Breast epithelium (tissue), 4 donors: Measurements from ENCODE around the gene CCDC87. TPM values are rescaled to one million over a fixed set of nuclear protein-coding genes. Genes with fewer than 3 reads are reported as not detected.

Experiments
- DNase-seq, 2 donors: peaks; one replicate each; pipeline ENCODE4 v3.0.0-alpha.2; 2019; ENCODE audit warnings: low spot score in 2 of 2
- H3K27ac ChIP-seq, 2 donors: fragments of 200-600 bp; sonication (generic) in 1 of 2; one replicate each; pipeline ENCODE4 v1.5.1; 2016 to 2019; ENCODE audit warnings: mild to moderate bottlenecking in 1 of 2
- H3K27me3 ChIP-seq, 2 donors: fragments of 200-600 bp; sonication (generic) in 1 of 2; one replicate each; pipeline versions ENCODE4 v1.5.1 to v1.6.0; 2017 to 2019; ENCODE audit warnings: control low read depth in 1 of 2, mild to moderate bottlenecking in 1 of 2
- H3K36me3 ChIP-seq: fragments of 200-600 bp; one replicate; pipeline ENCODE4 v1.5.1; 2019
- H3K4me1 ChIP-seq, 2 donors: fragments of 200-600 bp; sonication (generic); one replicate each; pipeline ENCODE4 v1.5.1; 2016 to 2019; ENCODE audit warnings: control low read depth in 1 of 2
- H3K4me3 ChIP-seq, 3 donors: fragments of 200-600 bp; sonication (generic); 1 replicate in 2 of 3; 2 replicates in 1 of 3; pipeline ENCODE4 v1.5.1; 2016 to 2019; ENCODE audit warnings: mild to moderate bottlenecking in 3 of 3, moderate library complexity in 2 of 3
- H3K9me3 ChIP-seq, 2 donors: fragments of 200-600 bp; sonication (generic) in 1 of 2; one replicate each; pipeline ENCODE4 v1.5.1; 2016 to 2019; ENCODE audit warnings: control low read depth in 1 of 2
- CTCF ChIP-seq, 3 donors: fragments of 450-650 bp; IDR thresholded peaks; one replicate each; pipeline ENCODE4 v1.5.1; 2016 to 2017; ENCODE audit warnings: antibody characterized with exemption in 3 of 3, mild to moderate bottlenecking in 3 of 3, moderate library complexity in 3 of 3
- POLR2A ChIP-seq: fragments of 450-650 bp; IDR thresholded peaks from one replicate; pipeline ENCODE4 v1.6.1; 2016; ENCODE audit warnings: antibody characterized with exemption, mild to moderate bottlenecking, moderate library complexity
- POLR2AphosphoS5 ChIP-seq, 3 donors: sonication (generic); formaldehyde crosslinking; IDR thresholded peaks; one replicate each; pipeline ENCODE4 v1.6.1; 2017; ENCODE audit warnings: antibody characterized with exemption in 3 of 3
- intact Hi-C: fragments of 100-400 bp; cut with DNase I; formaldehyde crosslinking; loops from one replicate; pipeline ENCODE4 v1.15.1; 2023; ENCODE audit warnings: low total_unique reads
- total RNA-seq, 3 donors: library from RNA; depleted of rRNA; stranded (reverse); fragments of >200 nt; gene quantifications; one replicate each; pipeline ENCODE4 v1.1.0, GENCODE V29; 2016

The CCDC87 gene
- total RNA-seq, 3 donors from 2014 or later: 0.15 TPM; not detected in 2

- H3K4me3 ChIP-seq: no peak overlapping the region
- no peaks in the 10 kb centered on the region for H3K36me3 ChIP-seq
- no peaks in the 10 kb centered on the region for H3K27me3 ChIP-seq
- no peak overlapping the region for H3K27ac ChIP-seq
- H3K9me3 ChIP-seq: no peaks in the 10 kb centered on the region
- DNase-seq: no peak
- intact Hi-C loops: no loop called here
- TF ChIP-seq CTCF (IDR thresholded peaks at IDR 0.05) (no peak), POLR2A (no peak), POLR2AphosphoS5 (IDR thresholded peaks at IDR 0.05) (no peak)
- H3K4me1 ChIP-seq: no peaks in the 10 kb centered on the region
Observed at GRCh38 chr11:66580803-66581202, 12.1 kb downstream of the CCDC87 start.

GRCh38 chr11:66579017-66579606 lies 13.8 kb downstream of the CCDC87 start:
- no peaks in the 10 kb centered on the region for H3K9me3 ChIP-seq
- H3K4me3 ChIP-seq: peak overlapping the region in 1 of 3 donors; percentile 29
- no peaks in the 10 kb centered on the region for H3K27me3 ChIP-seq
- peak; percentile 54 to 77 for DNase-seq
- H3K4me1 ChIP-seq: no peaks in the 10 kb centered on the region
- TF ChIP-seq POLR2A (no peak), CTCF (IDR thresholded peaks at IDR 0.05) (peak; percentile 62 to 89 (median 79)), POLR2AphosphoS5 (IDR thresholded peaks at IDR 0.05) (peak in 1 of 3 donors; percentile 18)
- H3K36me3 ChIP-seq: no peaks in the 10 kb centered on the region
- H3K27ac ChIP-seq: no peak overlapping the region
- intact Hi-C loops: loop anchor here (10.0 kb wide), 1 partner anchor 106 kb away; no protein-coding TSS in a partner anchor

GRCh38 chr11:66570850-66571180 lies 22.0 kb downstream of the CCDC87 start:
- no peak overlapping the region for H3K27ac ChIP-seq
- H3K27me3 ChIP-seq: no peaks in the 10 kb centered on the region
- TF ChIP-seq POLR2A: no peak
- no peak for TF ChIP-seq POLR2AphosphoS5 (IDR thresholded peaks at IDR 0.05)
- TF ChIP-seq CTCF (IDR thresholded peaks at IDR 0.05): no peak
- DNase-seq: no peak
- intact Hi-C loops: loop anchor here (10.0 kb wide), 1 partner anchor 114 kb away; no protein-coding TSS in a partner anchor
- H3K36me3 ChIP-seq: no peaks in the 10 kb centered on the region
- no peak overlapping the region for H3K4me3 ChIP-seq
- H3K4me1 ChIP-seq: no peaks in the 10 kb centered on the region
- H3K9me3 ChIP-seq: no peaks in the 10 kb centered on the region

- Histone ChIP-seq H3K36me3 (no peaks in the 10 kb centered on the region), H3K27ac (no peak overlapping the region), H3K27me3 (no peaks in the 10 kb centered on the region), H3K4me3 (no peak overlapping the region), H3K9me3 (no peaks in the 10 kb centered on the region), H3K4me1 (no peaks in the 10 kb centered on the region)
- intact Hi-C loops: loop anchor here (10.0 kb wide), 1 partner anchor 115 kb away; no protein-coding TSS in a partner anchor
- no peak for TF ChIP-seq POLR2AphosphoS5 (IDR thresholded peaks at IDR 0.05)
- DNase-seq: no peak
Observed at GRCh38 chr11:66570079-66570849, 22.6 kb downstream of the CCDC87 start.

- Histone ChIP-seq H3K4me1 (no peaks in the 10 kb centered on the region), H3K27ac (no peak overlapping the region), H3K4me3 (peak overlapping the region in 1 of 3 donors; percentile 68), H3K9me3 (no peaks in the 10 kb centered on the region), H3K27me3 (no peaks in the 10 kb centered on the region), H3K36me3 (no peaks in the 10 kb centered on the region)
- no peak for TF ChIP-seq POLR2A
- no peak for TF ChIP-seq CTCF (IDR thresholded peaks at IDR 0.05)
- no peak for TF ChIP-seq POLR2AphosphoS5 (IDR thresholded peaks at IDR 0.05)
- intact Hi-C loops: no loop called here
- no peak for DNase-seq
Observed at GRCh38 chr11:66569076-66569475, 23.8 kb downstream of the CCDC87 start.
